Mucosa of descending colon (tissue), 3 donors: ENCODE data around the gene ADCY9. TPM values are rescaled to one million over a fixed set of nuclear protein-coding genes. Genes with fewer than 3 reads are reported as not detected.

Experiments used
- ATAC-seq: fragments of 200-7000 bp; cut with Tn5 transposase; one replicate; pipeline ENCODE4 v1.9.1; 2020; ENCODE audit warnings: mild to moderate bottlenecking, moderate library complexity
- DNase-seq, 3 donors: peaks; one replicate each; pipeline ENCODE4 v3.0.0-alpha.2; 2020
- H3K36me3 ChIP-seq: fragments of 200-600 bp; one replicate; pipeline ENCODE4 v1.8.0; 2021; ENCODE audit warnings: low read depth, mild to moderate bottlenecking
- H3K4me1 ChIP-seq: fragments of 200-600 bp; one replicate; pipeline ENCODE4 v1.8.0; 2021; ENCODE audit warnings: low read depth, mild to moderate bottlenecking
- H3K4me3 ChIP-seq: fragments of 200-600 bp; one replicate; pipeline ENCODE4 v1.8.0; 2021; ENCODE audit warnings: mild to moderate bottlenecking
- H3K9me3 ChIP-seq: fragments of 200-600 bp; one replicate; pipeline ENCODE4 v1.8.0; 2021; ENCODE audit warnings: mild to moderate bottlenecking
- CTCF ChIP-seq: fragments of 200-600 bp; IDR thresholded peaks from one replicate; pipeline ENCODE4 v1.8.0; 2022; ENCODE audit warnings: antibody characterized with exemption, mild to moderate bottlenecking
- intact Hi-C, 2 donors: fragments of 100-400 bp; cut with DNase I in 1 of 2; cut with micrococcal nuclease in 1 of 2; formaldehyde crosslinking; loops; one replicate each; pipeline versions ENCODE4 v1.11.0 to v1.11.1; 2022; cut with DNase I, micrococcal nuclease
- total RNA-seq, 3 donors: library from RNA; stranded (reverse); fragmentation: NEBNext Ultra II Directional in 2 of 3; extraction: Animal tissue kit (Norgen Biotek cat#: 25700) in 2 of 3; gene quantifications; one replicate each; pipeline versions ENCODE4 v1.2.1 to v1.2.4, GENCODE V29; 2021 to 2023
- donor health status: DM: no; HTN: no; CAD: no; lungs with moderate emphysema.
- donor health status: DM: no; HTN: no; CAD: no.
- donor health status: DM: no; HTN: yes; CAD: no.

Gene ADCY9
- total RNA-seq, 3 donors from 2014 or later = 30.0 to 50.8 (median 41.8) TPM

DNA sequence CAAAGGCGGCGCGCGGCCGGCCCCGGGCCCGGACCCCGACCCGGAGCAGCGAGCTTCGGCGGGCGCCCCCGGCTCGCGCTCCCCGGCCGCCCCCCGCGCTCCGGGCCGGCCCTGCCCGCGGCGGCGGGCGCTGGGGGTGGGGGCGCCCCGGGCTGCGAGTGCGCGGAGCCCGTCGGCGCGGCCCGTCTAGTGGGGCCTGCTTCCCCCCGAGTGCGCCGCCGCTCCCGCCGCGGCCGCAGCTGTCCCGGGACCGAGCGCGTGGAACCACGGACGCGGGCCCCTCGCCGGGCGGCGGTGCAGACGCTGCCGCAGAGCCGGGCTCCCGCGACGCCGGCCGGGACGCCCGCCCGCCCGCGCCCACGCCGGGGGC lies 308 bp downstream of the ADCY9 start:
- H3K4me1 ChIP-seq = peaks cover 41% of the 10 kb centered on the region
- DNase-seq (no peak), ATAC-seq (no peak)
- intact Hi-C loops = no loop called here
- H3K9me3 ChIP-seq = no peaks in the 10 kb centered on the region
- no peak for TF ChIP-seq CTCF
- H3K36me3 ChIP-seq = no peaks in the 10 kb centered on the region
- peak overlapping the region; percentile 34 for H3K4me3 ChIP-seq

GRCh38 chr16:4115209-4115948 lies 863 bp downstream of the ADCY9 start:
- H3K4me1 ChIP-seq = peaks cover 44% of the 10 kb centered on the region
- DNase-seq (peak; percentile 55 to 71 (median 70)), ATAC-seq (peak; percentile 44)
- H3K9me3 ChIP-seq = no peaks in the 10 kb centered on the region
- no peaks in the 10 kb centered on the region for H3K36me3 ChIP-seq
- TF ChIP-seq CTCF = no peak
- H3K4me3 ChIP-seq = peak overlapping the region; percentile 34
- intact Hi-C loops = no loop called here

DNA sequence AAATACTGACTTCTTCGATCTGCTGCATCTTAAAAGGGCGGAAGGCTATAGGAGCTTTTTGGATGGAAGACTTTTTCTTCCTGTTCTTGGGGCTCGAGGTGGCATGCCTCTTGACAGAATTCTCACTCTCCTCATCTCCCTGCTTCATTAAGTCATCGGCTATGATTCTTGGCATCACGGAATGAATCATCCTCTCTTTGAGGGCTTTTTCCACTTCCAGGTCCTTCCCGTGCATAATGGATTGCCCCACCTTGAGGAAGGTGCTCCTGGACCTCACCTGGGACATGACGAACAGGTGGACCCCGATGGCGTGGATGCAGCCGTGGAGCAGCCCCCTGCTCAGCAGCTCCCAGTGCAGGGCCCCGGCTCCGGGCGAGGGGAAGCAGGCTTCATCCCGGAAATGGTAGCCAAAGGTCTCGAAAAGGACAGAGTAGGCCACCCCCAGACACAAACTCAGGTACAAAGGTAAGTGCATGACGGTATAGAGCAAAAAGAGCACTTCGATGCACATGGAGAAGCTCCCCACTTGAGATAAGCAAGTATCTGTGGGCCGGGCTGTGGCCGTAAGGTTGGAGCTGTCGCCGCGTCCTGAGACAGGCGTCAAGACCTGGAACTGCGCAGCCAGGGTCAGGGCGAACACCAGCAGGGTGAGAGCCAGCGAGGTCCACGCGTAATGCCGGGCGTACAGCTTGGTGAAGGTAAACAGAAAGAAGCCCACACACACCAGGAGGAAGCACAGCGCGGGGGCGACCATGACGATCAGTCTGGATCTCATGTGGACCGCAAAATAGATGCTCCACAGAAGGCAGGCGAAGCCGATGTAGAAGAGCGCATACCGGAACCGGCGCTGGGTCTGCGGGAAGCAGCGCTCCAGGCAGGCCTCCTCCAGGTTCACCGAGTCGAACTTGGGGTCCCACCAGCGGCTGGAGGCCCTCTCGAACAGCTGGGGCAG lies 1.7 kb downstream of the ADCY9 start:
- H3K9me3 ChIP-seq = no peaks in the 10 kb centered on the region
- intact Hi-C loops = no loop called here
- no peaks in the 10 kb centered on the region for H3K36me3 ChIP-seq
- TF ChIP-seq CTCF = no peak
- H3K4me3 ChIP-seq = no peak overlapping the region
- DNase-seq (no peak), ATAC-seq (no peak)
- H3K4me1 ChIP-seq = peaks cover 49% of the 10 kb centered on the region

GRCh38 chr16:4113358-4114256 lies 2.6 kb downstream of the ADCY9 start:
- no peak for DNase-seq
- no peak for ATAC-seq
- H3K4me1 ChIP-seq = peaks cover 49% of the 10 kb centered on the region
- H3K4me3 ChIP-seq = no peak overlapping the region
- TF ChIP-seq CTCF = no peak
- H3K9me3 ChIP-seq = no peaks in the 10 kb centered on the region
- H3K36me3 ChIP-seq = no peaks in the 10 kb centered on the region
- intact Hi-C loops = no loop called here
